Measurements from ENCODE around the gene NOTUM. TPM values are rescaled to one million over a fixed set of nuclear protein-coding genes. Genes with fewer than 3 reads are reported as not detected.

NOTUM gene
- polyA plus RNA-seq (ENCODE audit: insufficient read length in 4 of 4) = 1 to 10 TPM; 1.7 to 3.7 (median 2.4) TPM

DNA sequence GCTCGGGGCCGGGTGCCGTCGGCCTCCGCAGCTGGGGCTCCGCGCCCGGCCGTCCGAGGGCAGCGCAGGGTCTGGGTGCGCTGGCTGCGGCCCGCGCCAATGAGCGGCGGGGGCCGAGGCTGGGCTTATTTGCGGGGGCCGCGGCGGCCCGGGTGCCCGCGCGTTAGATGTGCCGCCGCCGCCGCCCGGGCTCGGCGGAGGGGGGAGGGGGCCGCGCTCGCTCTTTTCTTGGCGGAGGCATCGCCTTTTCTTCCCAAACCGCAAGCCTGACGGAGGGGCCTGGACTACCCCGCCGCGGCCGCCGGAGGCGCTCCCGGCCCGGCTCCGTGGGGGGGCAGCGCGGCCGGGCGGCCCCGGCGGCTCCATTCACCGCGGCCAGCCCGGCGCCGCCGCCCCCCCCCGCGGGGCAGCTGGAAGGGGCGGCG is at the start of gene NOTUM:
Gene NOTUM, minus strand, starts transcription at position 101 of the 425 bp plus-strand sequence. CDS start 278 bp downstream, outside the sequence.
- no peak for DNase-seq (ENCODE audit: low read depth in 4 of 4, low spot score in 3 of 4)

DNA sequence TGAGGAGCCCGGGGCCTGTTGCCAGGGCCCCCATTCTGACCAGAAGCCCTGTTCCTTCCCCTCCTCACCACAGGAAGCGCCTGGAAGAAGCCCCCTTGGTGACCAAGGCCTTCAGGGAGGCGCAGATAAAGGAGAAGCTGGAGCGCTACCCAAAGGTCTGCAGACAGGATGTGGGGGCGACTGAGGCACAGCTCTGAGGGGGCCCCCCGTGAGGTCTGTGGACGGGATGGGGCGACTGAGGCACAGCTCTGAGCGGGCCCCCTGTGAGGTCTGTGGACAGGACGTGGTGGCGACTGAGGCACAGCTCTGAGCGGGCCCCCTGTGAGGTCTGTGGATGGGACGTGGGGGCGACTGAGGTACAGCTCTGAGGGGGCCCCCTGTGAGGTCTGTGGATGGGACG is 48.4 kb upstream of the NOTUM start:
- DNase-seq (ENCODE audit: low read depth in 4 of 4, low spot score in 3 of 4) = no peak

DNA sequence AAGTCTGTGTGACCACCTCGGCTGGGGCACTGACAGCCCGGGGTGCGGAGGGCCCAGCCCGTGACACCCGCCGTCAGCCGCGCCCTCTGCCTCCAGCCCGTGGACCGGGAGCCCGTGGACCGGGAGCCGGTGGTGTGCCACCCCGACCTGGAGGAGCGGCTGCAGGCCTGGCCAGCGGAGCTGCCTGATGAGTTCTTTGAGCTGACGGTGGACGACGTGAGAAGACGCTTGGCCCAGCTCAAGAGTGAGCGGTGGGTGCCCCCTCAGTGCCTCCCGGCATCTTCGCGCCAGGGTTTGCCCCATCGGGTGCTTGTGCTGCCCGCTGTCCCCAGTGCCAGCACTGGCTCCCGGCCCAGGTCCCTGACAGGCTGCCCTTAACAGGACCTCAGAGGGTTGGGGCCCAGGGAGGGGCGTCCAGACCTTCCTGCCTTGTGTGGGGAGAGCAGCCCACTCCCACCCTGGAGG is 48.0 kb upstream of the NOTUM start:
- DNase-seq (ENCODE audit: low read depth in 4 of 4, low spot score in 3 of 4) = no peak

DNA sequence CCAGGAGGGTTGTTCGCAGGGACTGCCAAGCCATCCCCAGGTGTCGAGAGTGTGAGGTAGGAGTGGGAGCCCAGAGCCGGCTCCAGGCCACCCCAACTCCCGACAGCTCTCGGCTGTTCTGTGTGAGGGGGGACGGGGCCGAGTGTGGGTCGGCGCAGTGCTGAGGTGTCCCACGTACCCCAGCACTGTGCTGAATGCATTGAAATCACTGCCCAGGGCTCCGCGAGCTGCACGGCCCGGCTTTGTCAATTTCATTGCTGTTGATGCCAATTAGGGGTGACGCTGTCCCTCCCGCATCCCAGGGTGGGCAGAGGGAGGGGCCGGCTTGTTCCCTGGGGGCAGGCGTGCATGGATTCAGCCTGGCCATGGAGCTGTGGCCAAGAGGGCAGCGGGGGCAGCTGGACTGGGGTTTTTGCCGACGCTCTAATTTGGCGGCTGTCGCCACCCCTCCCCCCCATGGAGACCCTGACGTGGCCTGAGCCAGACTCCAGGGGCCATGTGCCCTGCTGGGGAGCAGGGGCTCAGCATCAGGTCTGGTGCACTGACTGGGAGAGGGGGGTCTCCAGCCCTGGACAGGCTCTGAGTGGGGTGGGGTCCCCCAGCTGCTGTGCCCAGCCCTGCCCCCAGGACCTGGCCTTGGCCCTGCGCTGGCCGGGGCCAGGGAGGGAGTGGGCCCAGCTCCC is 47.4 kb upstream of the NOTUM start:
- no peak for DNase-seq (ENCODE audit: low read depth in 4 of 4, low spot score in 3 of 4)

- DNase-seq (ENCODE audit: low read depth in 4 of 4, low spot score in 3 of 4) = no peak
Measured at GRCh38 chr17:82007495-82008257, 46.7 kb upstream of the NOTUM start.

- DNase-seq (ENCODE audit: low read depth in 4 of 4, low spot score in 3 of 4) = no peak
Measured at GRCh38 chr17:82007228-82007494, 46.2 kb upstream of the NOTUM start.

DNA sequence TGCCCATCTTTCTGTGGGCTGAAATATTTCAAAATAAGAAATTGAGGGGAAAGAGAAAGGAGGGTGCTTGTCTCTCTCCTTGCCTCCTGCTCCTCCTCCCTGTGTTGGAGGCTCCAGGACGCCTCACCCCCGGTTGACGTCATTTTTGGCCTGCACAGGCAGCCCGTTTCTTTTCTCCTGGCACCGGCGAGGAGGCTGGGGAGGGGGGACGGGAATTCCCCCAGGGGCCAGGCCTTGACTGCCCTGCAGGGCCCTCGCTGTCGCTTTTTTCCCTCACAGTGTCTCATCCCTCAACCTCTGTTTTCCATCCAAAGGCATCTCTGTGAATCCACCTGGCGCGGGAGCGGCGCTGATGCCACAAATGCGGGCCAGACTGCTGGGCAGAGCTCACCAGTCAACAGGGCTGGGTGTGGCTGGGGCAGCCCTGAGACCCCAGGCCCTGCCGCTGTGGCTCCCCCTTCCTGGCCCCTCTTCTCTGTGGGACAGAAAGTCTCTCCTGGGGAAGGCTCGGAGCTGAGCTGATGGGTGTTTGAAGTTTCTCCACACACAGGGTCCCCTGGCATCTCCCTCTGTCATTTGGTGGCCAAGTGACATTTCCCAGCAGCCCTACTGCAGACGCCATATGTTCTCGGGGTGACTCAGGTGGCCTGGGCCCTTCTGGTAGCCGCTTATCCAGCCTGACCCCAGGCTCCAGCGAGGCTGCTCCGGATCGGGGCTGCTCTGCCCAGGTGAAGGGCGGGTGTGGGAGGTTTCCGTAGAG is 45.7 kb upstream of the NOTUM start:
- DNase-seq (ENCODE audit: low read depth in 4 of 4, low spot score in 3 of 4) = no peak

- DNase-seq (ENCODE audit: low read depth in 4 of 4, low spot score in 3 of 4) = no peak
Measured at GRCh38 chr17:82005701-82006348, 44.8 kb upstream of the NOTUM start.

DNA sequence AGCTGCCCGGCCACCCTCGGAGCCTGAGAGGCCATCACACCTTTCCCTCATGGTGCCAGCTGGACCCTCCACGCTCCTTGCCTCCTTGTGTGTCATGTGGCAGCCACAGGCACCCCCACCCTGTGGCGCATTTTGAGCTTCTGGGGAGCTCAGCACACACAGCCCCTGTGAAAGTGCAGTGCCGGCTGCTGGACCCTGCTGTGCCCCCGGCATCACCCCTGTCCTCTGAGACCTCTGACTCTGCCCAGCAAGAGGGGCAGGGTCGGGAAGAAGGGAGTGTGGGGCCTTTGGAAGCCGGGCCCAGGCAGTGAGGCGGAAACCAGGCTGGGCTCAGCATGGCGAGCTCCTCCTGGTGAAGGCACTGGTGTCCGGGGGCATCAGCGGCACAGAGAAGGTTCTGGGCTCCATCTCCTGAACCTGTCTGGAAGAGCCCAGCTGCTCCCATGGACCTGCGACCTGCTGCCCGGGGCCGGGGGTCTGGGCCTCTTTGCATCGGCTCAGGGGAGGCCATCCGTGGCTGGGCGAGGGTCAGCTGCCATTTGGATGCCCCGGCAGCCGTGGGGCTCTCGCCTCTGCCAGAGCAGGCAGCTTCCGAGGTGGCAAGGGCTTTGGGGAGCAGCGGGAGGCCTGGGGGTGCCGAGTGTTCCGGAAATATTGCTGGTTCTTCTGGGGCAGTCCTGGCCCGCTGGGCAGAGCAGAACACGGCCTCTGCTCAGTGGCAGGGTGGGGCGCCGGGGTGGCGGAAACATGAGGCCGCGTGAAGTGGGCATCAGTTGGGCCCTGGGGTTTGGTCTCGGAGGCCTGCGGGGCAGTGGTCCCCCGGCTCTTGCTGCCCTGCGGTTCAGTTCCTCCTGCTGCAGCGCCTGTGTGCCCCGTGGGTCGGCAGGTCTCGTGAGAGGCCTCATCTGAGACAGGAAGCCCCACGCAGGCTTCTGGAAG is 43.8 kb upstream of the NOTUM start:
- no peak for DNase-seq (ENCODE audit: low read depth in 4 of 4, low spot score in 3 of 4)

DNA sequence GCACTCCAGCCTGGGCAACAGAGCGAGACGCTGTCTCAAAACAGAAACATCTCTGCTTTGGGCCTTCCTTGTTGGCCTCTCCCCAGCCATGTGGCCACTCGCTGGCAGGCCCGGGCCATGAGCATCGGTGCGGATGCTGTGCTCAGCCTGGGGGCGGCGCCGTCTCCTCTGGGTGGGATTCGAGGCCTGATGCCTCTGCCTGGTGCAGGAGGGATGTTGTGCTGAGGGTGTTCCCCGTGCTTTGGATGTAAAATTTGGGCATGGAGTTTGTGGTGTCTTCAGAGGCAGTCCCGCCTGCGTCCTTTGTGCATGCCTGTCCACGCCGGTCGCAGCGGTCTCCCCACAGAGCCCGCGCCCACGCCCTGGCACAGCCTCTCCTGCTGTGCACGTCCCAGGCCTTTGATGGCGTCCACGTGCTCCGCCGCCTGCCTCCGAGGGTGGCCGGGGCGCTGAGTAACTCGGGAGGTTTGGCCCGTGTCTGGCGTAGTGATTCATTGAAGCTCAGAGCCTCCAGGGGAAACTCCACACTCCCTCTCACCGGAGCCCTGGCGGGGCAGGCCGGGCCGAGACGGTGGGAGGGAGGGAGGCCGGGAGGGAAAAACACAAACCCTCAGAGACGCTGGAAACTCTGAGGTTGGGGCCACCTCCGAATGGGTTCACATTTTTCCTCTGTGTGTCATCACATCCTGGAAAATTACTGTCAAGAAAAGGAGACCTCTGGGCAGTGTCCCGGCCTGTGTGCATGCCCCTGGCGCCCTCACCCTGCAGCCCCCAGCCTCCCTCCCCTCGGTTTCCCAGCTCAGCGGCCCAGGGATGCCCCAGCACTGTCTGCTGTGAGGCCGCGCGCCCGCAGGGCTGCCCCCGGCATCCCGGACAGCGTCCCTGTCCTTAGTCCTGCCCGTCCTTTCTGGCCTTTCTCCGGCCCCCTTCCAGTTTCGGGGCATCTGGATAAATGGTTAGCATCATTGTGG is 42.7 kb upstream of the NOTUM start:
- no peak for DNase-seq (ENCODE audit: low read depth in 4 of 4, low spot score in 3 of 4)

GRCh38 chr17:82001571-82002056 is 40.6 kb upstream of the NOTUM start:
- no peak for DNase-seq (ENCODE audit: low read depth in 4 of 4, low spot score in 3 of 4)

GRCh38 chr17:82000803-82001570 is 40.0 kb upstream of the NOTUM start:
- DNase-seq (ENCODE audit: low read depth in 4 of 4, low spot score in 3 of 4) = no peak

GRCh38 chr17:81999976-82000802 is 39.2 kb upstream of the NOTUM start:
- DNase-seq (ENCODE audit: low read depth in 4 of 4, low spot score in 3 of 4) = no peak

GRCh38 chr17:81999587-81999975 is 38.6 kb upstream of the NOTUM start:
- DNase-seq (ENCODE audit: low read depth in 4 of 4, low spot score in 3 of 4) = no peak

GRCh38 chr17:81998691-81999438 is 37.9 kb upstream of the NOTUM start:
- no peak for DNase-seq (ENCODE audit: low read depth in 4 of 4, low spot score in 3 of 4)

- DNase-seq (ENCODE audit: low read depth in 4 of 4, low spot score in 3 of 4) = no peak
Measured at GRCh38 chr17:81998212-81998611, 37.2 kb upstream of the NOTUM start.

All from right renal pelvis (tissue), 4 donors.